ENCODE data around the gene GMPPA. TPM values are rescaled to one million over a fixed set of nuclear protein-coding genes. Genes with fewer than 3 reads are reported as not detected.

GMPPA gene
- total RNA-seq, 1 donor from 2014 or later, result 50.3 TPM

- DNase-seq (ENCODE audit: low spot score), result no peak
- no peaks in the 10 kb centered on the region for H3K9me3 Mint-ChIP-seq
- peaks cover 61% of the 10 kb centered on the region for H3K27me3 Mint-ChIP-seq (ENCODE audit: insufficient read depth)
- intact Hi-C loops (cut with micrococcal nuclease), result no loop called here
- H3K27ac Mint-ChIP-seq, result no peak overlapping the region
- H3K36me3 Mint-ChIP-seq (ENCODE audit: low read depth), result no peaks in the 10 kb centered on the region
- H3K4me1 Mint-ChIP-seq (ENCODE audit: low read depth), result peaks cover 6% of the 10 kb centered on the region
- H3K4me3 Mint-ChIP-seq, result no peak overlapping the region
Observed at GRCh38 chr2:219527472-219527871, 28.8 kb downstream of the GMPPA start.

GRCh38 chr2:219530048-219530963 is 31.6 kb downstream of the GMPPA start:
- no peaks in the 10 kb centered on the region for H3K36me3 Mint-ChIP-seq (ENCODE audit: low read depth)
- intact Hi-C loops (cut with micrococcal nuclease), result loop anchor here (1.0 kb wide), 5 partner anchors 21 to 127 kb away; no protein-coding TSS in a partner anchor
- DNase-seq (ENCODE audit: low spot score), result peak; percentile 74
- peaks cover 41% of the 10 kb centered on the region for H3K27me3 Mint-ChIP-seq (ENCODE audit: insufficient read depth)
- no peaks in the 10 kb centered on the region for H3K9me3 Mint-ChIP-seq
- H3K27ac Mint-ChIP-seq, result no peak overlapping the region
- no peak overlapping the region for H3K4me3 Mint-ChIP-seq
- peaks cover 6% of the 10 kb centered on the region for H3K4me1 Mint-ChIP-seq (ENCODE audit: low read depth)

- H3K36me3 Mint-ChIP-seq (ENCODE audit: low read depth), result no peaks in the 10 kb centered on the region
- no peaks in the 10 kb centered on the region for H3K9me3 Mint-ChIP-seq
- H3K4me1 Mint-ChIP-seq (ENCODE audit: low read depth), result peaks cover 6% of the 10 kb centered on the region
- H3K27me3 Mint-ChIP-seq (ENCODE audit: insufficient read depth), result peaks cover 31% of the 10 kb centered on the region
- intact Hi-C loops (cut with micrococcal nuclease), result no loop called here
- no peak overlapping the region for H3K27ac Mint-ChIP-seq
- DNase-seq (ENCODE audit: low spot score), result no peak
- H3K4me3 Mint-ChIP-seq, result no peak overlapping the region
Observed at GRCh38 chr2:219531639-219532377, 33.1 kb downstream of the GMPPA start.

GRCh38 chr2:219532378-219532649 is 33.6 kb downstream of the GMPPA start:
- H3K9me3 Mint-ChIP-seq, result no peaks in the 10 kb centered on the region
- intact Hi-C loops (cut with micrococcal nuclease), result no loop called here

GRCh38 chr2:219533930-219534661 is 35.4 kb downstream of the GMPPA start:
- intact Hi-C loops (cut with micrococcal nuclease), result no loop called here
- Mint-ChIP-seq H3K27ac (no peak overlapping the region), H3K4me1 (ENCODE audit: low read depth) (peaks cover 6% of the 10 kb centered on the region), H3K36me3 (ENCODE audit: low read depth) (peaks cover 2% of the 10 kb centered on the region), H3K27me3 (ENCODE audit: insufficient read depth) (peaks cover 16% of the 10 kb centered on the region), H3K4me3 (no peak overlapping the region), H3K9me3 (no peaks in the 10 kb centered on the region)
- no peak for DNase-seq (ENCODE audit: low spot score)

More at GRCh38 chr2:219532378-219532649, 33.6 kb downstream of the GMPPA start:
- Mint-ChIP-seq H3K4me1 (ENCODE audit: low read depth) (peaks cover 6% of the 10 kb centered on the region), H3K27me3 (ENCODE audit: insufficient read depth) (peaks cover 31% of the 10 kb centered on the region), H3K4me3 (no peak overlapping the region), H3K27ac (no peak overlapping the region), H3K36me3 (ENCODE audit: low read depth) (no peaks in the 10 kb centered on the region)
- DNase-seq (ENCODE audit: low spot score), result no peak

GRCh38 chr2:219536425-219536824 is 37.7 kb downstream of the GMPPA start:
- Mint-ChIP-seq H3K27ac (no peak overlapping the region), H3K9me3 (no peaks in the 10 kb centered on the region), H3K36me3 (ENCODE audit: low read depth) (peaks cover 7% of the 10 kb centered on the region), H3K4me1 (ENCODE audit: low read depth) (no peaks in the 10 kb centered on the region), H3K4me3 (no peak overlapping the region), H3K27me3 (ENCODE audit: insufficient read depth) (peaks cover under 1% of the 10 kb centered on the region)
- intact Hi-C loops (cut with micrococcal nuclease), result no loop called here
- no peak for DNase-seq (ENCODE audit: low spot score)

- Mint-ChIP-seq H3K4me3 (no peak overlapping the region), H3K27me3 (ENCODE audit: insufficient read depth) (no peaks in the 10 kb centered on the region), H3K27ac (no peak overlapping the region)
Observed at GRCh38 chr2:219536967-219537366, 38.3 kb downstream of the GMPPA start.

GRCh38 chr2:219537657-219538488 is 39.2 kb downstream of the GMPPA start:
- no peaks in the 10 kb centered on the region for H3K27me3 Mint-ChIP-seq (ENCODE audit: insufficient read depth)

More at GRCh38 chr2:219536967-219537366, 38.3 kb downstream of the GMPPA start:
- peaks cover under 1% of the 10 kb centered on the region for H3K4me1 Mint-ChIP-seq (ENCODE audit: low read depth)
- intact Hi-C loops (cut with micrococcal nuclease), result no loop called here
- H3K36me3 Mint-ChIP-seq (ENCODE audit: low read depth), result peaks cover 7% of the 10 kb centered on the region
- no peaks in the 10 kb centered on the region for H3K9me3 Mint-ChIP-seq
- no peak for DNase-seq (ENCODE audit: low spot score)

GRCh38 chr2:219538504-219538951 is 39.8 kb downstream of the GMPPA start:
- Mint-ChIP-seq H3K36me3 (ENCODE audit: low read depth) (peaks cover 7% of the 10 kb centered on the region), H3K4me3 (no peak overlapping the region), H3K27me3 (ENCODE audit: insufficient read depth) (no peaks in the 10 kb centered on the region), H3K27ac (no peak overlapping the region), H3K4me1 (ENCODE audit: low read depth) (peaks cover 10% of the 10 kb centered on the region), H3K9me3 (no peaks in the 10 kb centered on the region)
- intact Hi-C loops (cut with micrococcal nuclease), result no loop called here
- no peak for DNase-seq (ENCODE audit: low spot score)

More at GRCh38 chr2:219537657-219538488, 39.2 kb downstream of the GMPPA start:
- Mint-ChIP-seq H3K27ac (no peak overlapping the region), H3K36me3 (ENCODE audit: low read depth) (peaks cover 7% of the 10 kb centered on the region), H3K4me3 (no peak overlapping the region), H3K9me3 (no peaks in the 10 kb centered on the region), H3K4me1 (ENCODE audit: low read depth) (peaks cover 9% of the 10 kb centered on the region)
- no peak for DNase-seq (ENCODE audit: low spot score)
- intact Hi-C loops (cut with micrococcal nuclease), result no loop called here

- Mint-ChIP-seq H3K4me3 (no peak overlapping the region), H3K4me1 (ENCODE audit: low read depth) (peaks cover 11% of the 10 kb centered on the region), H3K36me3 (ENCODE audit: low read depth) (peaks cover 7% of the 10 kb centered on the region), H3K27ac (no peak overlapping the region), H3K27me3 (ENCODE audit: insufficient read depth) (peaks cover under 1% of the 10 kb centered on the region), H3K9me3 (no peaks in the 10 kb centered on the region)
- intact Hi-C loops (cut with micrococcal nuclease), result no loop called here
- no peak for DNase-seq (ENCODE audit: low spot score)
Observed at GRCh38 chr2:219538956-219539788, 40.5 kb downstream of the GMPPA start.

GRCh38 chr2:219539926-219540678 is 41.4 kb downstream of the GMPPA start:
- H3K9me3 Mint-ChIP-seq, result no peaks in the 10 kb centered on the region
- H3K27ac Mint-ChIP-seq, result no peak overlapping the region
- DNase-seq (ENCODE audit: low spot score), result no peak
- H3K4me1 Mint-ChIP-seq (ENCODE audit: low read depth), result peaks cover 20% of the 10 kb centered on the region
- intact Hi-C loops (cut with micrococcal nuclease), result loop anchor here (5.0 to 10.0 kb wide), 4 partner anchors 235 to 1268 kb away; partner anchors contain the start of genes AAMP, PNKD, PTPRN and RNF25
- H3K36me3 Mint-ChIP-seq (ENCODE audit: low read depth), result peaks cover 7% of the 10 kb centered on the region
- H3K4me3 Mint-ChIP-seq, result no peak overlapping the region
- H3K27me3 Mint-ChIP-seq (ENCODE audit: insufficient read depth), result peaks cover 10% of the 10 kb centered on the region
